Epithelial cell of prostate (primary cell): ENCODE measurements around the gene OR52B4.
A peak's percentile ranks its signal among the peaks of the same experiment; 100 is the strongest.
"Not testable (repeated sequence)": the region's sequence is repeated elsewhere in the genome, so short reads cannot be mapped to it uniquely, and the experiment has no call there.

Source experiments
- DNase-seq: peaks from one replicate; pipeline ENCODE4 v3.0.0-alpha.2; 2011; ENCODE audit warnings: low read depth, low spot score
- H3K27ac ChIP-seq: fragments of 450-650 bp; 2 replicates; pipeline ENCODE4 v1.5.1; 2017; ENCODE audit warnings: mild to moderate bottlenecking

The OR52B4 gene

DNA sequence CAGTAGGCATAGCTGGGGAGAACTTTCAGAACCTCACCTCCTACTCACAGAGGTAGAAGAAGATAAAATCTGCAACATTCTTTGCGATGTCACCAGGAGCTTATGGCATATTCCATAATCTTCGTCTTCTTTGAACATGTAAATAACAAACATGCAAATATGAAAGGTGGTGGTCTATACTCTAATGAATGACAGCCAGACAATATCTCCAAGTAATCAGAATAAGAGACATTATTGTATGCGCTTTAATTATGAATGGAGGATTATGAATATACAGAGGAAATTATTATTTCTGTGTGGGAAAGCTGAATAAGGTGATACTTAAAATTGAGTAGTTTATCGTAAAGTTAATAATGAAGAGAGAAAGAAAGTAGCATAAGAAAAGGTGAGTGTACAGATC, at the start of gene OR52B4:
OR52B4 (minus strand) TSS at position 101 of the 400 bp plus-strand sequence; CDS start at position 10, 91 bp downstream.
- no peak for DNase-seq

DNA sequence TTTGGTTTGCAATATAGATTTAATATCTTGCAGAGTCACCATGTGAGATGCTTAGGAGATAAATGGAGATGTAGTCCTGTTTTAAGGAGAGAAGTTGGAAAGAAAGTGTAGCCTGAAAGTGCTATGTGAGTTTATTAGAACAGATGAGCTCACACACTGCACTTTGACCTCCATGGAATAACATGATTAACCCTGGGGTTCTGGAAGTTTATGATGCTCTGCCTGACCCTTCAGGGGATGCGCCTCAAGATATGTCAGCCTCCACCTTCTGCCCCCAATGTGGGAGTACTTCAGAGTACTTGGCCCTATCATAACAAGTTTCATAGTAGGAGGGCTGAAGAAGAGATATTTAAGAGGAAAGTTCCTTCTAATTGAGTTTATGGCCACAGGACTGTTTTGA, 48.6 kb upstream of the OR52B4 start:
- DNase-seq = no peak
- H3K27ac ChIP-seq = no peak overlapping the region

More for the DNA sequence above, at the start of gene OR52B4:
- H3K27ac ChIP-seq = no peak within 1 kb of the TSS

DNA sequence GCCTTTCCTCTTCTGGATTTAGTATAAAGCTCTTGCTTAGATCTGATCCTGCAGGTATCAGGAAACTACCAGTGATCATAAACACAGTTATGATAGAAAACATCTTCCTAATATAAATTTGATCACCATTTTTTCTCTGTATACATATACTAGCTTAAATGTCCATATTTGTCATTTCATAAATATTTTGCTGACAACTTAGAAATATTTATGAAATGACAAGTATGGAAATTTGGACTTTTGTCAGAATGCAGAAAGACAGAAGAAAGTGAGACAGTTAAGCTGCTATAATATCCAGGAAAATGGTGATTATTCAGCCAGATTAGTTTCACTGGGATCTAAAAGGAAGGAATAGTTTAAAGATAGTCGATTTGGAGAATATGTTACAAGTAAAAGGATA, 48.1 kb upstream of the OR52B4 start:
- DNase-seq = no peak
- H3K27ac ChIP-seq = no peak overlapping the region

DNA sequence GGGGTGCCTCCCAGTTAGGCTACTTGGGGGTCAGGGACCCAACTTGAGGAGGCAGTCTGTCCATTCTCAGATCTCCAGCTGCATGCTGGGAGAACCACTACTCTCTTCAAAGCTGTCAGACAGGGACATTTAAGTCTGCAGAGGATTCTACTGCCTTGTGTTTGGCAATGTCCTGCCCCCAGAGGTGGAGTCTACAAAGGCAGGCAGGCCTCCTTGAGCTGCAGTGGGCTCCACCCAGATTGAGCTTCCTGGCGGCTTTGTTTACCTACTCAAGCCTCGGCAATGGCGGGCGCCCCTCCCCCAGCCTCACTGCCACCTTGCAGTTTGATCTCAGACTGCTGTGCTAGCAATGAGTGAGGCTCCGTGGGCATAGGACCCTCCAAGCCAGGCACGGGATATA, 38.0 kb upstream of the OR52B4 start:
- not testable (repeated sequence) for H3K27ac ChIP-seq, DNase-seq

DNA sequence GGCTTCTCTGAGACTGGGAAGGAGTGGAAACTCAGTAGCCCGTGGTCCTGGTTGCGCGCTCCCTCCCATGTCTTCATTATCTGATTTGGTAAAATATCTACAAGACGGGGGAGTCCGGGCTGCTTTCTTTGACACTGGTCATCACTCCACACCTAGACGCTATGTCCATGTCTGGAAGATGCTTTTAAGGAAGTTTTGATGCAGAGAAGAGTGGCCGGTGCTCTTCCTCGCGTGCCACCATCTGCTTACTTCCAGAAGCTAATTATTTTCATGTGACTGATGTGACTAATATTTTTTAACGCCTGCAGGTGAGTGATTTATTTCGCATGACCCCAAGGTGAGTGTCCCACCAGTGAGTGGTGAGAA, 25.7 kb upstream of the OR52B4 start:
- DNase-seq = no peak
- no peak overlapping the region for H3K27ac ChIP-seq

DNA sequence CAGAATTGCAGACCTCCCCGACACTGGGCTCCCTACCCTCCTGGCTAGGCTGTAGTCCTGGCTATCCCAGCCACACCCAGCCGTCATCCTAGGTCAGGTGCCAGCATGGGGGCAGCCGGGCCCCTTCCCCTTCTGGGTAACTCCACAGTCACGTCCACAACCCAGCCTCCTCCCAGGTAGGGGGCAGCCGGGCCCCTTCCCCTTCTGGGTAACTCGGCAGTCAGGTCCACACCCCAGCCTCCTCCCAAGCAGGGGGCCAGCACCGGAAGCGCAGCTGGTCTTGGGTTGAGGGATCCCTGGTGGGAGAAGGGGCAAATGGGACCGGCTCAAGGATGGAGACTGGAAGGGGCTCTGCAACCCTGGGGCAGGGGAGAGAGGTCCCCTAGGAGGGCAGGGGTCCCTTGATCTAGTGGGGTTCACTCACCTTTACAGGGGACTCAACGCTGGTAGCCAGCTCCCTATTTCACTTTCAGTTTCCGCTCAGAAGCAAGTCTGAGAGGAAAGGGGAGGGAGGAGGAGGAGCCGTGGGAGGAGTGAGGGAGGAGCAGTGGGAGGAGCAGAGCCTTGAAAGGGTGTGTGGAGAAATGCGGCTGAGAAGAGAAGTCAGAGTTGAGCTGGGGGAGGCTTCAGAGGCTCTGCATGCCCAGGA, 25.1 kb upstream of the OR52B4 start, which contains the start of gene TRIM21:
TRIM21 (minus strand) TSS at position 494 of the 649 bp plus-strand sequence. CDS start 3,293 bp downstream, outside the sequence.
- DNase-seq = peak; percentile 48

DNA sequence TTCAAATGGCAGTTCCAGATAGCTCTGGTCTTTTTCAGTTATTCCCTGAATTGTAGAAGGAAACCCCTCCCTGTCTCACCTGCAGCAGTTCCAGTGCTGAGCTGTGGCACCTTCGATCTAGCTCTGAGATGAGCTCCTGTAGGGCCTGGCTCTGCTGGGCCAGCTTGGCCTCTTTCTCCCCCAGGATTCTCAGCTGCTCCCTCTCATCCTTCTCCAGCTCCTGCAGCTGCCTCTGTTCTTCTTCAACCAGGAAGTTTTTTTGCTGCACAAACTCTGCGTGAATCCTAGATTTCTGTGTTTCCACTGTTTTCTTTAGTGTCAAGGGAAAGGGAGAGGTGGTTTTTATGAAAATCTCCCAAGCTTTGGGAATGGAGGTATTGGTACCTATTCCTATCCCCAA, 20.0 kb upstream of the OR52B4 start:
- no peak overlapping the region for H3K27ac ChIP-seq

More for the DNA sequence above, 25.1 kb upstream of the OR52B4 start, which contains the start of gene TRIM21:
- H3K27ac ChIP-seq = no peak within 1 kb of the TSS

DNA sequence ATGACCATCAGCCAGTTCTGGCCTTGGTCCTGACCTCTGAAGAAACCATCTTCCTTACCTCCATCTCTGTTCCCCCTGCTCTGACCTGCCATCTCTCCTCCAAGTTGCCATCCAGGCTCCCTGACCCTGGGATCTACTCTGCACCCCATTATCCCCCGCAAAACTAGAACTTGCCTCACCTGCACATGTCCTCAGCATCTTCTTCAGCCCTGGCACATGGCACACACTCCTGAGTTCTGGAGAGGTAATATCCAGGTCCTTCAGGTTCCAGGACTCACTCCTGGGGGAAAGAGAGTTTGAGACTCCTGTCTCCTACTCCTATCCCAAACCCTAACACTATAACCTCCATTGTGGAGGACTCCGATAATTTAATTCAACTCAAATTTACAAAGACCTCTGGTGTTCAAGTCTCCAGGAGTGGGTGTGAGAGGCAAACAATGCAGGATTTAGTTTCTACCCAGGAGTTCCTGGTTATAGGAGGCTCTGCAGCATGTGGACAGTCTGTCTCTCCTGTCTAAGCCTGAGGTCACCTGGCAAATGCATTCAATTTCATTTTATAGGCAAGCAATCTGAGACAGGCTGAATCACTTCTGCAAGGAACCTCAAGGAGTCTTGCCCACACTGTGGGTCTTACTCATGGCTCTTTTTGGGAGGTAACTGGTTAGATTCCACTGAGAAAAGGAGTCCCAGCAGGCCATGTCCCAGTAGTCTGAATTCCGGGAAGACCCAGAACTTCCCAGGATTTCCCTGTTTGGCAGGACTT, 18.0 kb upstream of the OR52B4 start:
- no peak overlapping the region for H3K27ac ChIP-seq
- no peak for DNase-seq

More for the DNA sequence above, 20.0 kb upstream of the OR52B4 start:
- DNase-seq = no peak

DNA sequence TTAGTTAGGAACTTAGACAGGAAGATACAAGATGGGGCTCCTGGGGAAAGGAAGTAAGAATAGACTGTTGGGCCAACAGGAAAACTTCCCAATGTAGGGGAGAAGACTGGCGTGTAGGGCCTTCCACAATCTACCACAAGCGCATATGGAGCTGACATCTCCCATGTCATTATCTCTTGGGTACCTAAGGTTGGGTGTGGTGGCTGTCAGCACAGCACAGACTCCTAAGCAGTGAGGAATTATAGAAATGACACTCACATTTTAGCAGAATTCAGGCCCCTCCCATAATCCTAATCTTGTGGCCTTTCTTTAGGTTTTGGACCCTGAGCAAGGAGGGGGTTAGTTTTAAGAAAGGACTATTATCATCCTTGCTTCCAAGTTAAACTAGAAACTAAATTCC, 13.7 kb upstream of the OR52B4 start:
- H3K27ac ChIP-seq = no peak overlapping the region
- no peak for DNase-seq

DNA sequence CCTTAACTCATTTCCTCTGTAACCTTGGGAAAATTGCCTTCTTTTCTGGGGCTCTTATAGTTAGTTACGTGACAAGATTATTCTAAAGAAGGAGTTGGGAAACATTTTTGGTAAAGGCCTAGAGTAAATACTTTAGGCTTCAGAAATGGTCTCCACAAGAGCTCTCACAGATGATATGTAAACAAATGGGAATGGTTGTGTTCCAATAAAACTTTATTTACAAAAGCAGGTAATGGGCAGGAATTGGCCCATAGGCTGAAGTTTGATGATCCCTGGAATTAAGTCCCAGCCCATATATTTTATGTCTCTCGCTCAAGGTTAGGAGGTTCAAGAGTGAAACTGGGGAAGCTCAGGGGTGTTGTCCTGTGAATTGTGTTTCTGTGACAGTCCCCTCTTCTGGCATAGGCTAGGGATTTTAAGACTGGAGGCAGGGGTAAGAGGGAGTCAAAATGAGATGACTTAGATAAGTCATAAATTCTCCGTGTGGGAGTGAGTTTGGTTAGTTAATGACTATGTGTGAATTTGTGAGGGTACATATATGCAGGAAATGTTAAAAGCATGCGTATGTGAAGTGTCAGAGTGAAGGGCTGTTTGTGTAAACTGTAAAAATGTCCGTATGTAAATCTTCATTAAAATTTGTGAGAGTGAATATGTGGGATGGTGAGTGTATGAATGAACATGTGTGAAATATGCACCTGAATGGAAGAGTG, 7.4 kb upstream of the OR52B4 start:
- DNase-seq = no peak
- H3K27ac ChIP-seq = no peak overlapping the region

DNA sequence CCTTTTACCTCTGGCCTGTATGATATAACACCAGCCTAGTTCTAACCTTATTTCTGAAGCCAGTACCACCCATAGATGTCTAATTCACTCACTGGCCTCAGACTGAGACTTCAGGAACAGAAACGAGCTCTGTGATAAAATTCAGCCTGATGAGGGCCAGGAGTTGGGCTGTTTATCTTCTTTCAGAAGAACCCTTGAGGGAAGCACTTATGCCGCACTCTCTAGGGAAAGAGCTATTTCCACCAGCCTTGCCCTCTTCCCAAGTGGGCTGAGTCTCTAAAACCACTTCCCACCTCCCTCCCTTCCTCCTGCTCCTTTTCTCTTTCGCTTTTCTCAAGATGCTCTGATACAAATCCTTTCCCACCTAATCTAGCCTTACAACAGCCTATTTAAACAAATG, 2.0 kb upstream of the OR52B4 start:
- DNase-seq = no peak
- no peak overlapping the region for H3K27ac ChIP-seq

DNA sequence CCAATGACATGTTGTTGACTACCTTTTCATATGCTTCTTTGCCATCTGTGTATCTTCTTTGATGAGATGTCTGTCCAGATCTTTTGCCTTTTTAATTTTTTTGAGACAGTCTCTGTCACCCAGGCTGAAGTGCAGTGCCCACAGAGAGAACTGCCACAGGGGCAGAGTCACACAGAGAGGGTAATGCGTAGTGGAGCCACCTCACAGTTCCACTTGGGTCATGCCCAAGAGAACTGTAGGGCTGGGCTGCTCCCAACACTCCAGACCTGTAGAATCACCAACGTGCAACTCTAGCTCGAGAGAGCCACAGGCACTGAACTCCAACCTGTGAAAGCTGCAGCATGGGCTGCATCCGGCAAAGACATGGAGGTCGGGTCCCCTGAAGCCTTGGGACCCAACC, 20.0 kb downstream of the OR52B4 start:
- not testable (repeated sequence) for H3K27ac ChIP-seq, DNase-seq

DNA sequence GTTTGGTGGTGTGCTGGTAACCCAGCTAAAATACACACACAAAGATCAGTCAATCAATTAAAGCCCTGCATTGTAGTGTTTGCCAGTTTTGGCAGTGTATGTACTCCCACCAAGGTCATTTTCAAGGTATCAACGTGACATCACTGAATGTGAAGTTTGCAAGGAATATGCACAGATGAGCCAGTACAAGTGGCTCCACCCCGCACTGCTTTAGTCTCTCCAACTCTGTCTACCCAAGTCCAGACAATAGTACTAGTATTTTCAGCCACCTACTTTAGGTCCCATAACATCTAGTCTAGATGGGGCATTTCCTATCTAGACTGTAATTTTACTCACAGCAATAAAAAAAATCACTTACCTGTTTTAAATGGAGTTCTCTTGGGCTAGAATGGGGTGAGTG, 22.8 kb downstream of the OR52B4 start:
- not testable (repeated sequence) for H3K27ac ChIP-seq, DNase-seq

DNA sequence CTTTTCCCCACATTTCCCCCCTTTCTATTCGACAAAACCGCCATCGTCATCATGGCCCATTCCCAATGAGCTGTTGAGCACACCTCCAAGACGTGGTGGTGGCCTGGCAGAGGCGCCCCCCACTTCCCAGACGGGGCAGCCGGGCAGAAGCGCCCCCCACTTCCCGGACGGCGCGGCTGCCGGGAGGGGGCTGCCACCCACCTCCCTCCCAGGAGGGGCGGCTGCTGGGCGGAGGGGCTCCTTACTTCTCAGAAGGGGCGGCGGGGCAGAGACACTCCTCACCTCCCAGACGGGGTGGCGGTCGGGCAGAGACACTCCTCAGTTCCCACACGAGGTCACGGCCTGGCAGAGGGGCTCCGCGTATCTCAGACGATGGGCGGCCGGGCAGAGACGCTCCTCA, 33.8 kb downstream of the OR52B4 start:
- not testable (repeated sequence) for H3K27ac ChIP-seq, DNase-seq
